ENCODE results near the gene EIPR1. TPM values are rescaled to one million over a fixed set of nuclear protein-coding genes. Genes with fewer than 3 reads are reported as not detected.

Gene EIPR1
- total and polyA plus RNA-seq, 4 donors = 12.0 to 26.8 (median 23.4) TPM

DNA sequence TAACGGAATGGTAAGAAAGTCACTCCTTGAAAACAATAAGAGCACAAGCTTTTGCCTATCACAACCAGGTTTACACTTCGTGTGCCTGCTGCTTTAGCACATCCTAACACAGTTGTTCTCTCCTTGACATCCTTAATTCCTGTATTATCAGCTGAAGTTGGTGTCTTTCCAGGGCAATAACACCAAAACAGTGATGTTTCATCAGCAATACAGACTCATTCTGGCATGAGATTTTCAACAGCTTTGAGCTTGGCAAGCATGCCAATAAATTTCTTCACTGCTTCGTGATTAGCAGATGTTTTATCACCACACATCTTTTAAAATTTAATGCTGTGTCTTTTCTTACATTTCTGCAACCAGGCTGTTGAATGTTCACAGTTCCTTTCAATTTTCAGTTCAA lies 148.4 kb downstream of the EIPR1 start:
- peaks cover 0 to 5% (median 4%) of the 10 kb centered on the region in 4 donors for H3K9me3 ChIP-seq (ENCODE audit: control insufficient read depth in 4 of 4, insufficient read depth in 3 of 4, low read length in 3 of 4)
- H3K27me3 ChIP-seq (ENCODE audit: control insufficient read depth in 3 of 3, insufficient read depth in 3 of 3, low read length in 2 of 3) = no peaks in the 10 kb centered on the region
- no peaks in the 10 kb centered on the region for H3K4me1 ChIP-seq (ENCODE audit: control insufficient read depth in 5 of 5, insufficient read depth in 5 of 5, low read length in 5 of 5)
- H3K36me3 ChIP-seq (ENCODE audit: control insufficient read depth in 4 of 4, insufficient read depth in 4 of 4, low read length in 4 of 4) = peaks cover 0 to 3% (median 0%) of the 10 kb centered on the region in 4 donors
- H3K4me3 ChIP-seq = no peak overlapping the region
- H3K27ac ChIP-seq (ENCODE audit: low read depth in 1 of 2, low read length in 1 of 2) = no peak overlapping the region
- ATAC-seq (ENCODE audit: insufficient read depth, low FRiP score) (no peak), DNase-seq (no peak)
- TF ChIP-seq, protein P1, sequence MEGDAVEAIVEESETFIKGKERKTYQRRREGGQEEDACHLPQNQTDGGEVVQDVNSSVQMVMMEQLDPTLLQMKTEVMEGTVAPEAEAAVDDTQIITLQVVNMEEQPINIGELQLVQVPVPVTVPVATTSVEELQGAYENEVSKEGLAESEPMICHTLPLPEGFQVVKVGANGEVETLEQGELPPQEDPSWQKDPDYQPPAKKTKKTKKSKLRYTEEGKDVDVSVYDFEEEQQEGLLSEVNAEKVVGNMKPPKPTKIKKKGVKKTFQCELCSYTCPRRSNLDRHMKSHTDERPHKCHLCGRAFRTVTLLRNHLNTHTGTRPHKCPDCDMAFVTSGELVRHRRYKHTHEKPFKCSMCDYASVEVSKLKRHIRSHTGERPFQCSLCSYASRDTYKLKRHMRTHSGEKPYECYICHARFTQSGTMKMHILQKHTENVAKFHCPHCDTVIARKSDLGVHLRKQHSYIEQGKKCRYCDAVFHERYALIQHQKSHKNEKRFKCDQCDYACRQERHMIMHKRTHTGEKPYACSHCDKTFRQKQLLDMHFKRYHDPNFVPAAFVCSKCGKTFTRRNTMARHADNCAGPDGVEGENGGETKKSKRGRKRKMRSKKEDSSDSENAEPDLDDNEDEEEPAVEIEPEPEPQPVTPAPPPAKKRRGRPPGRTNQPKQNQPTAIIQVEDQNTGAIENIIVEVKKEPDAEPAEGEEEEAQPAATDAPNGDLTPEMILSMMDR (IDR thresholded peaks at IDR 0.05; ENCODE audit: control extremely low read depth, extremely low read depth) = no peak
- WGBS, 2 donors = 94 to 98% methylated on average over 3 of the region's 3 CpGs
- H3K9ac ChIP-seq (ENCODE audit: insufficient read depth in 1 of 2, low read length in 2 of 2) = no peak overlapping the region

DNA sequence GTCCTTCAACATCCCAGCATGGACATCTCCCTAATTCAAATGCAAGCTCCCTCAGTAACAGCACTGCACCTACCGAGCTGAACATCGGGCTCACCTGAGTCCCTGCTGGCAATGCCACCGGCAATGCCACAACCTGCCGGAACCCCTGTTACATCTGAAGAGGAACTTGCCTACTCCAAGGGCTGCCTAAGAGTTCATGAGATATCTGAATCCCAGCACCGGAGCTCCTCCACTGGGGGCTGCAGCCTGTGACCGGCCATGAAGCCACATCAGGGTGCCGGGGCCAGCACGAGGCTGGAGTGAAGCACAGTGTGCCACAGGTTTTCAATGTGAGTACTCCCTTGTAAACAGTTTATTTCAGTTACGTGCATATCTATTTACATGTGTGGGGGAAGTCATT lies 152.9 kb downstream of the EIPR1 start:
- H3K9me3 ChIP-seq (ENCODE audit: control insufficient read depth in 4 of 4, insufficient read depth in 3 of 4, low read length in 3 of 4) = peaks cover 0 to 12% (median 6%) of the 10 kb centered on the region in 4 donors
- H3K4me3 ChIP-seq = no peak overlapping the region
- ATAC-seq (ENCODE audit: insufficient read depth, low FRiP score) (no peak), DNase-seq (no peak)
- WGBS, 2 donors = 85 to 91% methylated on average over 9 of the region's 9 CpGs
- no peaks in the 10 kb centered on the region for H3K27me3 ChIP-seq (ENCODE audit: control insufficient read depth in 3 of 3, insufficient read depth in 3 of 3, low read length in 2 of 3)
- H3K27ac ChIP-seq (ENCODE audit: low read depth in 1 of 2, low read length in 1 of 2) = no peak overlapping the region
- TF ChIP-seq, protein P1 (IDR thresholded peaks at IDR 0.05; ENCODE audit: control extremely low read depth, extremely low read depth) = no peak
- peaks cover 0 to 2% (median 0%) of the 10 kb centered on the region in 5 donors for H3K4me1 ChIP-seq (ENCODE audit: control insufficient read depth in 5 of 5, insufficient read depth in 5 of 5, low read length in 5 of 5)
- no peak overlapping the region for H3K9ac ChIP-seq (ENCODE audit: insufficient read depth in 1 of 2, low read length in 2 of 2)
- no peaks in the 10 kb centered on the region for H3K36me3 ChIP-seq (ENCODE audit: control insufficient read depth in 4 of 4, insufficient read depth in 4 of 4, low read length in 4 of 4)

DNA sequence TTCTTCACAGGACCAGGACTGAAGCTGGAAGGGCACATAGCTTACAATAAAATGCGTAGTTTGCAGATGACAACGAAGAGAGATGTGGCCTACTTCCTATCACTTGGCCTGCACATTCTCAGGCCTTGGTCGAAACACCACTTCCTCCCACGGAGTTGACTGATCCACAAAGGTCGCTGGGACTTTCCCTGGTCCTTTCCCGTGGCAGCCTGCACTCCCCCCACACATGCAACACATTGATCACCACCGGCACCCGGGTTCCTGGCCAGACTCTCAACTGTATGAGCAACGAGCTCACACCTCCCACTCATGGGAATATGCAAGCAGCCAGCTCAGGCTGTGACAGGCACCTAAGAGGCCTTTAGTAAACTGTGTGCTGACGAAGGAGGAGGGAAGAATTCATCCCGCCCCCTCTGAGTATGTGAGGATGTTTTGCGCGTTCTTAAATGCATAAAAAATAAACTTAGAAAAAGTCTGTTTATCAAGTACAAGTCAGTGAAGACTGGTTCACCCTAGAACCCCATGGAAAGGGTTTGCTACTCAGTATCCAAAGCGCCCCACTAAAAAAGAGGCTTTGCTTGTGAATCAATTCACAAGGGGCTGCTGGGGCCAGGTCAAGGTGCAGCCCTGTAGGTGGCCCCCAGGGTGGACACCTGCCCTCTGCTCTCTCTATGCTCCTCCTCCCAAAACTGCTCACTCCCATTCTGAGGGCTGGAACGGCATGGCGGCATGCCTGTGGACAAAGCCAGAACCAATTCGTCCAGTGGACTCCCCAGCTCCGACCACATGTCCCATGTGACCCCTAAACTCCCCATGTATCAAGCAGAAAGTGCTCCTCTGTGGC lies 154.3 kb downstream of the EIPR1 start:
- H3K4me1 ChIP-seq (ENCODE audit: control insufficient read depth in 5 of 5, insufficient read depth in 5 of 5, low read length in 5 of 5) = peaks cover 0 to 2% (median 0%) of the 10 kb centered on the region in 5 donors
- H3K9me3 ChIP-seq (ENCODE audit: control insufficient read depth in 4 of 4, insufficient read depth in 3 of 4, low read length in 3 of 4) = peaks cover 0 to 10% (median 4%) of the 10 kb centered on the region in 4 donors
- no peaks in the 10 kb centered on the region for H3K27me3 ChIP-seq (ENCODE audit: control insufficient read depth in 3 of 3, insufficient read depth in 3 of 3, low read length in 2 of 3)
- no peak overlapping the region for H3K4me3 ChIP-seq
- no peak for ATAC-seq (ENCODE audit: insufficient read depth, low FRiP score)
- 75 to 85% methylated on average over 18 of the region's 18 CpGs for WGBS, 2 donors
- H3K9ac ChIP-seq (ENCODE audit: insufficient read depth in 1 of 2, low read length in 2 of 2) = no peak overlapping the region
- H3K36me3 ChIP-seq (ENCODE audit: control insufficient read depth in 4 of 4, insufficient read depth in 4 of 4, low read length in 4 of 4) = no peaks in the 10 kb centered on the region
- H3K27ac ChIP-seq (ENCODE audit: low read depth in 1 of 2, low read length in 1 of 2) = no peak overlapping the region
- TF ChIP-seq, protein P1 (IDR thresholded peaks at IDR 0.05; ENCODE audit: control extremely low read depth, extremely low read depth) = no peak
- DNase-seq = no peak
